Lower lobe of right lung (tissue), 2 donors: ENCODE results near the gene ASTL. TPM values are rescaled to one million over a fixed set of nuclear protein-coding genes. Genes with fewer than 3 reads are reported as not detected.
A peak's percentile ranks its signal among the peaks of the same experiment; 100 is the strongest.

ENCODE experiments used
- ATAC-seq, 2 donors: fragments of 200-7000 bp; cut with Tn5 transposase; one replicate each; pipeline ENCODE4 v1.9.1; 2020 to 2022; ENCODE audit warnings: mild to moderate bottlenecking in 2 of 2, moderate library complexity in 2 of 2
- DNase-seq: peaks from one replicate; pipeline ENCODE4 v3.0.0-alpha.2; 2020
- H3K27ac ChIP-seq: fragments of 200-600 bp; one replicate; pipeline ENCODE4 v1.8.0; 2022
- H3K27me3 ChIP-seq: fragments of 200-600 bp; one replicate; pipeline ENCODE4 v1.8.0; 2022; ENCODE audit warnings: low read depth
- H3K36me3 ChIP-seq: fragments of 200-600 bp; one replicate; pipeline ENCODE4 v1.8.0; 2022; ENCODE audit warnings: mild to moderate bottlenecking
- H3K4me1 ChIP-seq: fragments of 200-600 bp; one replicate; pipeline ENCODE4 v1.8.0; 2022
- H3K4me3 ChIP-seq: fragments of 200-600 bp; one replicate; pipeline ENCODE4 v1.8.0; 2022; ENCODE audit warnings: mild to moderate bottlenecking
- H3K9me3 ChIP-seq: fragments of 200-600 bp; one replicate; pipeline ENCODE4 v1.8.0; 2022
- intact Hi-C: fragments of 100-400 bp; cut with DNase I; formaldehyde crosslinking; loops from one replicate; pipeline ENCODE4 v1.11.0; 2022
- total RNA-seq: library from RNA; stranded (reverse); fragmentation: NEBNext Ultra II Directional; extraction: Animal tissue kit (Norgen Biotek cat#: 25700); gene quantifications from one replicate; pipeline ENCODE4 v1.2.1, GENCODE V29; 2021
- TF ChIP-seq, protein P1 (sequence below): fragments of 200-600 bp; IDR thresholded peaks from one replicate; pipeline ENCODE4 v1.8.0; 2022; ENCODE audit warnings: antibody characterized with exemption, mild to moderate bottlenecking
- donor health status: DM: no; HTN: yes; CAD: no; lungs with severe emphysema.

The ASTL gene
- total RNA-seq, 1 donor from 2014 or later = not detected

DNA sequence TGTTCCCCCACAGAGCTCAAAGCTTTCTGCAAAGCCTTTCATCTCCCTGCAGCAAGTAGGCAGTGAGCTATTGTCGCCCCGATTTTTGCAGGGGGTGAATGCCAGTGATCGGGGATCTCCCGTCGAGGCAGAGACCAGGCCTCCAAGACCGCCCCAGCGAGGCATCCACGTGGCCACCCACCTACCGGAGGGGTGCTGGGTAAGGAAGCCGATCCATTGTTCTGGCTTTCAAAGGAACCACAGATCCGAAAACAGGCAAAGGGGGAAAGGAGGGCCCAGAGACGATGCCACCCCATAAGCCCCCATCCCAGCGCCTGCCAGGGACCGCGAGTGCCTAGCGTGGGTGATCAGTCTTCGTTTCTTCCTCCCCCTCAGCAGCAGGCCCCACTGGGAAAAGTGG is 24.4 kb downstream of the ASTL start:
- intact Hi-C loops = no loop called here
- H3K4me3 ChIP-seq = no peak overlapping the region

GRCh38 chr2:96113367-96113677 is 25.0 kb downstream of the ASTL start:
- intact Hi-C loops = no loop called here
- Histone ChIP-seq H3K4me1 (peaks cover 13% of the 10 kb centered on the region), H3K36me3 (no peaks in the 10 kb centered on the region), H3K27ac (no peak overlapping the region), H3K27me3 (peaks cover 38% of the 10 kb centered on the region), H3K9me3 (no peaks in the 10 kb centered on the region), H3K4me3 (no peak overlapping the region)
- TF ChIP-seq, protein P1, sequence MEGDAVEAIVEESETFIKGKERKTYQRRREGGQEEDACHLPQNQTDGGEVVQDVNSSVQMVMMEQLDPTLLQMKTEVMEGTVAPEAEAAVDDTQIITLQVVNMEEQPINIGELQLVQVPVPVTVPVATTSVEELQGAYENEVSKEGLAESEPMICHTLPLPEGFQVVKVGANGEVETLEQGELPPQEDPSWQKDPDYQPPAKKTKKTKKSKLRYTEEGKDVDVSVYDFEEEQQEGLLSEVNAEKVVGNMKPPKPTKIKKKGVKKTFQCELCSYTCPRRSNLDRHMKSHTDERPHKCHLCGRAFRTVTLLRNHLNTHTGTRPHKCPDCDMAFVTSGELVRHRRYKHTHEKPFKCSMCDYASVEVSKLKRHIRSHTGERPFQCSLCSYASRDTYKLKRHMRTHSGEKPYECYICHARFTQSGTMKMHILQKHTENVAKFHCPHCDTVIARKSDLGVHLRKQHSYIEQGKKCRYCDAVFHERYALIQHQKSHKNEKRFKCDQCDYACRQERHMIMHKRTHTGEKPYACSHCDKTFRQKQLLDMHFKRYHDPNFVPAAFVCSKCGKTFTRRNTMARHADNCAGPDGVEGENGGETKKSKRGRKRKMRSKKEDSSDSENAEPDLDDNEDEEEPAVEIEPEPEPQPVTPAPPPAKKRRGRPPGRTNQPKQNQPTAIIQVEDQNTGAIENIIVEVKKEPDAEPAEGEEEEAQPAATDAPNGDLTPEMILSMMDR = no peak
- ATAC-seq = no peak
- DNase-seq = peak; percentile 39

More for the DNA sequence above, 24.4 kb downstream of the ASTL start:
- peak; percentile 14 for DNase-seq
- Histone ChIP-seq H3K36me3 (no peaks in the 10 kb centered on the region), H3K4me1 (peaks cover 13% of the 10 kb centered on the region), H3K9me3 (no peaks in the 10 kb centered on the region), H3K27me3 (peaks cover 41% of the 10 kb centered on the region), H3K27ac (no peak overlapping the region)
- ATAC-seq = no peak
- TF ChIP-seq, protein P1 = no peak

DNA sequence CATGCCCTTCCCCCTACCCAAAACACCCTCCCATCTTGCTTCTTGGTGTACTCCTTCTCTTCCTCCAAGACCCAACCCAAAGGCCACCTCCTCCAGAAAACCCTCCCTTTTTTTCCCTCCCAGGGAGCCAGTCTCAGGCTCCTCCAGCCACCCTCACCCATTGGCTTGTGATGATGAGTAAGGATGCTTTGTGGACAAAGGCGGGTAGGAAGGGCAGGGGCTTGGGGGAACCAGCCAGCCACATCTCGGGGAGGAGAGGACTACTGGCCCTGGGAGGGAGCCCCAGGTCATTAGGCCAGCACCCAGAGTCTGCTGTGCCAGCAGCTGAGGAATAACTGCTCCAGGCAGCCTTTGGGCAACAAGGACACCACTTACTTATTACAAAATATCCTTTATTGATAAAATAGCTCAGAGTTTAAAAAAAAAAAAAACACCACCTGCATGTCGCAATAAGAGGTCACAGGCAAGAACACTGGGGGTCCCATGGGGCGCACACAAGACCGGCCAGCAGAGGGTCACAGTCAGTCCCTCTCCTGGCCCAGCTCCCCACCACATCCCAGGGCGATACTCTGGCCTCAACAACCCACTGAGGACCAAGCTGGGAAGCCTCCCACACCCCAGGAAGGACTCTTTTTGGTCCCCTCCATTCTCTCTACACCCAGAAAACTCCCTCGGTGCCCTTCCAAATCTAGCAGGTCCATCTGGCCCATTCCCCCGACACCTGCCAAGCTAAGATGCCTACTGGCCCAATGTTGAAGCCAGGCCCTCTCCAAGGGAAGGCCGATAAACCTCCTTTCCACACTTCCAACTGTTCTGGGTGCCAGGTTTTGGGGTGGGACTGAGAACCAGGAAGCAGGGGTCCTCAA is 25.6 kb downstream of the ASTL start:
- DNase-seq = peak; percentile 20
- TF ChIP-seq, protein P1 = no peak
- H3K4me1 ChIP-seq = peaks cover 13% of the 10 kb centered on the region

DNA sequence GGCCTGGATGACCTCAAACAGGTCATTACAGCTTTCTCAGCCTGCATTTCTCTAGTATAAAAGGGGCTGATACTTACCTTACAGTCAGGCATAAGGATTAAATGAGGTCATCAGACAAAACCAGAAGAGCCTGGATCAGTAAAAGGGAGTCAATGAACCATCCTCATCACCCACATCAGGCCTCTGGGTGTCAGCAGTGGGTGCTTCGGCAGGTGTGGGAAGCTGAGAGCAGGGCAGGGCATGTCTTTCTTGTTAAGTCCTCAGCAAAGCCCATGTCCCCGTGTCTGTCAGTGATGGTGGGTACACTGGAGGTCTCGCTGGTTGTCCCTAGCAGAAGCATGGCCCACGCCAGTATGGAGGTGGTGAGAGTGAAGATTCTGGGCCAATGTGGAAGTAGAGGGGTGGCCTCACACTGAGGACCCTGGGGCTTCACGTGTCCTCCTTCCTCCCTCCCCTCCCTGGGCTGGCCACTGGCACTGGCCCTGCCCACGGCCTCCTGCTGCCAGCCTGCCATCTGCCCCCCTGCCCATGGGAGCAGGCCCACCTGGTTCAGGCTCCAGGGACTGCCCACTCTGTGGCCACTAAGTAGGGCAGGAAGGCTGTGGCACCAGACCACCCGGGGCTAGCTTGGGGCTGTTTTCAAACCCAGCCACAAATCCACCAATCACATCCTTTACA is 26.3 kb downstream of the ASTL start:
- peak; percentile 24 for DNase-seq
- intact Hi-C loops = no loop called here
- H3K4me1 ChIP-seq = peaks cover 7% of the 10 kb centered on the region
- H3K4me3 ChIP-seq = no peak overlapping the region
- no peak for ATAC-seq
- no peaks in the 10 kb centered on the region for H3K36me3 ChIP-seq
- H3K27me3 ChIP-seq = peaks cover 29% of the 10 kb centered on the region
- TF ChIP-seq, protein P1 = no peak
- no peaks in the 10 kb centered on the region for H3K9me3 ChIP-seq
- H3K27ac ChIP-seq = no peak overlapping the region

More for the DNA sequence above, 25.6 kb downstream of the ASTL start:
- no peaks in the 10 kb centered on the region for H3K36me3 ChIP-seq
- H3K27me3 ChIP-seq = peaks cover 35% of the 10 kb centered on the region
- intact Hi-C loops = no loop called here
- H3K9me3 ChIP-seq = no peaks in the 10 kb centered on the region
- no peak for ATAC-seq
- no peak overlapping the region for H3K27ac ChIP-seq
- no peak overlapping the region for H3K4me3 ChIP-seq

DNA sequence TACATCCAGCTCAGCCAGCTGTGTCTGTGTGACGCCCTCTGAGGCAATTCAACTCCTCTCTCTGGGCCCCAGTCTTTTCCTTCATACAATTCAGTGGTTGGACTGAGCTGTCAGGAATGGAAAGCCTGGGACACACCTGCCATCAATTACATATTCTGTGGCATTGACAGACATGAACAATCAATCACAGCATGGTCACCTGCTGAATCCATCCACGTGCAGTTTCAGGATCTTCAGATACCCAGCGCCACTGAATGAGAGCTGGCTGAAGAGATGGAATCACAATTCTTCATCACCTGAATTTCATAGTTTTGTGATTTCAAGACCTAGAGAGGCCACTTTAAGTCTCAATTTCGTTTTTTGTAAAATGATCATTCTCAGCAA is 27.1 kb downstream of the ASTL start:
- DNase-seq = no peak

More for the DNA sequence above, 27.1 kb downstream of the ASTL start:
- no peaks in the 10 kb centered on the region for H3K36me3 ChIP-seq
- no peaks in the 10 kb centered on the region for H3K9me3 ChIP-seq
- H3K27ac ChIP-seq = no peak overlapping the region
- intact Hi-C loops = no loop called here
- ATAC-seq = no peak
- H3K27me3 ChIP-seq = peaks cover 22% of the 10 kb centered on the region
- H3K4me1 ChIP-seq = peaks cover 5% of the 10 kb centered on the region
- H3K4me3 ChIP-seq = no peak overlapping the region
- TF ChIP-seq, protein P1 = no peak
